Peyer's patch (tissue), 4 donors: ENCODE results near the gene SPEF2. TPM values are rescaled to one million over a fixed set of nuclear protein-coding genes. Genes with fewer than 3 reads are reported as not detected.

Experiments used
- DNase-seq, 3 donors: peaks; one replicate each; pipeline ENCODE4 v3.0.0-alpha.2; 2017 to 2019
- H3K27ac ChIP-seq, 4 donors: fragments of 200-600 bp; sonication (generic); one replicate each; pipeline ENCODE4 v1.5.1; 2016 to 2019
- H3K27me3 ChIP-seq, 2 donors: fragments of 200-600 bp; sonication (generic); one replicate each; pipeline ENCODE4 v1.5.1; 2019
- H3K36me3 ChIP-seq, 3 donors: fragments of 200-600 bp; sonication (generic); one replicate each; pipeline ENCODE4 v1.5.1; 2016 to 2019
- H3K4me1 ChIP-seq, 4 donors: fragments of 200-600 bp; sonication (generic); one replicate each; pipeline ENCODE4 v1.5.1; 2016 to 2019
- H3K4me3 ChIP-seq, 4 donors: fragments of 200-600 bp; sonication (generic); 1 replicate in 3 of 4; 2 replicates in 1 of 4; pipeline ENCODE4 v1.5.1; 2016 to 2019; ENCODE audit warnings: mild to moderate bottlenecking in 1 of 4
- H3K9me3 ChIP-seq, 4 donors: fragments of 200-600 bp; sonication (generic); one replicate each; pipeline ENCODE4 v1.5.1; 2016 to 2019; ENCODE audit warnings: mild to moderate bottlenecking in 1 of 4
- POLR2A ChIP-seq, 2 donors: fragments of 450-650 bp; IDR thresholded peaks; one replicate each; pipeline ENCODE4 v1.5.1; 2017; ENCODE audit warnings: antibody characterized with exemption in 2 of 2, mild to moderate bottlenecking in 2 of 2, moderate library complexity in 2 of 2
- total RNA-seq, 4 donors: library from RNA; depleted of rRNA; stranded (reverse); fragments of >200 nt; gene quantifications; one replicate each; pipeline ENCODE4 v1.1.0, GENCODE V29; 2016
- TF ChIP-seq, protein P1 (sequence below), 6 experiments: fragments of 450-650 bp in 4 of 6; fragments of 200-600 bp in 2 of 6; sonication (generic) in 1 of 6; IDR thresholded peaks; one replicate each; pipeline ENCODE4 v1.5.1; 2017 to 2019; ENCODE audit warnings: antibody characterized with exemption in 6 of 6, mild to moderate bottlenecking in 3 of 6, moderate library complexity in 1 of 6

Gene SPEF2
- total RNA-seq, 4 donors from 2014 or later: 2.5 to 8.8 (median 5.1) TPM

DNA sequence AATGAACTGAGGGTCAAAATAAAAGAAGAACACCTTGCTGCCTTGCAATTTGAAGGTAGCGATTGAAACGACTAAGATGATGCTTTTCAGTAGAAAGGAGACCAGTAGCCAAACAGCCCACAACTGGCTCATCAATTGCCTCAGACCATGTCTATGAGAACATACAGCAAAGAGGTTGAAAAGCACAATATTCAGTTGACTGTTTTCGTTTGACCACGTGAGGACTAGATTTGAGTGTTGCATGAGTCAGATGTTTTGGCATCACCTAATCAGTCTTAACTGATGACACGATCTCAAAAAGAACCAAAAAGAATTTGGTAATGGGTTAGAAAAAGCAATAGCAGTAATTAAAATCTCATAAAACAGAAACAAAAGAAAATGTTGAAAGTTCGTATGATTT lies 156.3 kb downstream of the SPEF2 start:
- no peaks in the 10 kb centered on the region for H3K36me3 ChIP-seq
- no peaks in the 10 kb centered on the region for H3K27me3 ChIP-seq
- no peak overlapping the region for H3K27ac ChIP-seq
- no peak for DNase-seq
- no peaks in the 10 kb centered on the region for H3K9me3 ChIP-seq
- no peak overlapping the region for H3K4me3 ChIP-seq
- no peak for TF ChIP-seq POLR2A (IDR thresholded peaks at IDR 0.05)
- TF ChIP-seq, protein P1, sequence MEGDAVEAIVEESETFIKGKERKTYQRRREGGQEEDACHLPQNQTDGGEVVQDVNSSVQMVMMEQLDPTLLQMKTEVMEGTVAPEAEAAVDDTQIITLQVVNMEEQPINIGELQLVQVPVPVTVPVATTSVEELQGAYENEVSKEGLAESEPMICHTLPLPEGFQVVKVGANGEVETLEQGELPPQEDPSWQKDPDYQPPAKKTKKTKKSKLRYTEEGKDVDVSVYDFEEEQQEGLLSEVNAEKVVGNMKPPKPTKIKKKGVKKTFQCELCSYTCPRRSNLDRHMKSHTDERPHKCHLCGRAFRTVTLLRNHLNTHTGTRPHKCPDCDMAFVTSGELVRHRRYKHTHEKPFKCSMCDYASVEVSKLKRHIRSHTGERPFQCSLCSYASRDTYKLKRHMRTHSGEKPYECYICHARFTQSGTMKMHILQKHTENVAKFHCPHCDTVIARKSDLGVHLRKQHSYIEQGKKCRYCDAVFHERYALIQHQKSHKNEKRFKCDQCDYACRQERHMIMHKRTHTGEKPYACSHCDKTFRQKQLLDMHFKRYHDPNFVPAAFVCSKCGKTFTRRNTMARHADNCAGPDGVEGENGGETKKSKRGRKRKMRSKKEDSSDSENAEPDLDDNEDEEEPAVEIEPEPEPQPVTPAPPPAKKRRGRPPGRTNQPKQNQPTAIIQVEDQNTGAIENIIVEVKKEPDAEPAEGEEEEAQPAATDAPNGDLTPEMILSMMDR (IDR thresholded peaks at IDR 0.05): no peak
- no peaks in the 10 kb centered on the region for H3K4me1 ChIP-seq

DNA sequence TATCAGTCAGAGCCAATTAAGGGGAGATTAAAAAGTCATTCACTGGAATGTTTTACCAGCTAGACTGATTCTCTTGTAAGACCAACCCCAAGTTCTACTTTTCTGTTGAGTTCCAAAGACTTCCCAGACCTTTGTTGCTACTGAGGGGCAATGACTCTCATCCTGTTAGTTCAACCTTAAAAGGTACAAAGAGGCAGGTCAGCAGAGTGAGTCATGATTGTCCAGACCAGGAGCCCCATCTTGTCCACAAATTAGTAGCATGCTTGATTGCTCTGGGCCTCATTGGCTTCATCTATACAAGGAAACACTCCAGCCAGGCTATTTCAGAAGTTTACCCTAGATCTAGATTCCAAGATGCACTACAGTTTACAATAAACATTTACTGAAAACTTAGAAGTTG lies 159.1 kb downstream of the SPEF2 start:
- no peak for DNase-seq
- H3K4me3 ChIP-seq: no peak overlapping the region

DNA sequence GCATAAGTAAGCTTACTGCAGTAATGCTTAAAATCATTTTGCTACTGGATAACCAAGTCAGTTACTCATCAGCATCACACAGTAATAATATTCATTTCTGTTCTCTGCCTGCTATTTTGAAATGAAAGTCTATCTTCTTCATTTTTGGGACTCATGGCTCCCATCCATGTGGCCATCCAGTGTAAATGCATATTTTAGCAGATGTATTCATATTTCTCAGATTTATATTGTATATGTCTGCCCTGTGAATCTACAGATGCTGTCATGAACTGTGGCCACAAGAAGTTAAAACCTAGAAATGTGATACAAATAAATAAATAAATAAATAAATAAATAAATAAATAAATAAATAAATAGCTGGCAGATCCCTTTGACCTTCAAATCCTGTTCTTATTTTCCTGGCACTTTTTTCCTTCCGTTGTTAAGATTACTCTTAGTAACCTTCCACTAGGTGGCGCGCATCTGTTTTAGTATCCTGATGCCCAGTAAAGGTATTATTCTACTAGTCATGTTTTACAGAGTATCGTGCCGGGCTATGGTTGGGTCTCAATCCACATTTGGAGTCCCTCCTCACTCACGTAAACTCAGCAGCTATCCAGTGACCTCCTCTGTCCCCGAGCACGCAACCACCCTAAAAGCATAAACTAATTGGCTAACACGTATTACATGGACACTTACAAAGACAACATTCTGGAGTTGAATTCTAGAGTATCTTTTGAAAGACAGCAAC lies 159.9 kb downstream of the SPEF2 start:
- peak in 2 of 3 donors; percentile 81 to 89 for DNase-seq
- Histone ChIP-seq H3K36me3 (no peaks in the 10 kb centered on the region), H3K27me3 (no peaks in the 10 kb centered on the region), H3K4me1 (no peaks in the 10 kb centered on the region), H3K4me3 (no peak overlapping the region), H3K27ac (peak overlapping the region in 2 of 4 donors; percentile 7 to 36), H3K9me3 (no peaks in the 10 kb centered on the region)
- TF ChIP-seq POLR2A (IDR thresholded peaks at IDR 0.05): no peak
- TF ChIP-seq, protein P1 (IDR thresholded peaks at IDR 0.05): peak in 5 of 6 experiments; percentile 23 to 62 (median 57)

More for the DNA sequence above, 159.1 kb downstream of the SPEF2 start:
- no peak for TF ChIP-seq POLR2A (IDR thresholded peaks at IDR 0.05)
- TF ChIP-seq, protein P1 (IDR thresholded peaks at IDR 0.05): no peak
- Histone ChIP-seq H3K27me3 (no peaks in the 10 kb centered on the region), H3K9me3 (no peaks in the 10 kb centered on the region), H3K36me3 (no peaks in the 10 kb centered on the region), H3K4me1 (no peaks in the 10 kb centered on the region), H3K27ac (no peak overlapping the region)

DNA sequence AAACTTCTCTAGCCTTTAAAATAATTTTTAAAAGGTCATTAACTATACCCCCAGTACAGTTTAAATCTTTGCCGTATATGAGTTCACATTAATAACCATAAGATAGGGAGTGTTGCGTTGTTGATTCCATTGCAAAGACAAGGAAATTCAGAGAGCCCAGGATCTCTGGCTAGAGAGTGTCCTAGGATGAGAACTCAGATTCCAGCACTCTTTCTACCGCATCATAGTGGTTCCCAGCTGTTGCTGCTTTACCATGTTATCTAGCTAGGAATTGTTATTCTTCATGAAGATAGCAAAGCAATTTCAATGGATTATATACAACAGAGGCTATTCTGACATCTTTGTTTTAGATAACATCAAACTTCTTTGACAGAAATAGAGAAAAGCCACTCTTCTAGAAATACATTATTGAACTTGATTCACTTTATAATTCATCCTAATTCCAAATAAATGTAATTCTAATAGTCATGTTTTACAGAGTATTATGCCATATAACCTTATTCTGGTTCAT lies 160.7 kb downstream of the SPEF2 start:
- Histone ChIP-seq H3K9me3 (no peaks in the 10 kb centered on the region), H3K27me3 (no peaks in the 10 kb centered on the region), H3K36me3 (no peaks in the 10 kb centered on the region), H3K4me3 (no peak overlapping the region), H3K4me1 (no peaks in the 10 kb centered on the region), H3K27ac (peak overlapping the region in 1 of 4 donors; percentile 7)
- no peak for TF ChIP-seq POLR2A (IDR thresholded peaks at IDR 0.05)
- TF ChIP-seq, protein P1 (IDR thresholded peaks at IDR 0.05): no peak
- no peak for DNase-seq

DNA sequence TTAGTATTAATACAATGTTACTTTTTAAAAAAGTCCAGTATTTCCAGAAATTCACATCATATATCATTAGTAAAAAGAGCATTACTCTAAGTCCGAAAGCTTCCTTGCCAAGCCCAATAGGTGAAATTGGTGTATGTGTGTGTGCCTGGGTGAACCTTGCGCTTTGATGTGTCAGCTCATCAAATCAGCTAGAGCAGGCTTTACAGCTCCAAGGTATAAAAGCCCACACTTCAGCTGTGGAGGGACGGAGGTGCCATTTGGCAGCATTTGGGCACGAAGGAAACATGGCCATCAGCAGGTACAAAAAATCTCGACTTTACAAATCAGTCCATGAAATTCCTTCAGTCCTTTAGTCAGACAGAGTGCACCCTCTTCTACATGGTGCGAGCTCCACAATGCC lies 162.6 kb downstream of the SPEF2 start:
- DNase-seq: peak in 1 of 3 donors; percentile 60
- no peaks in the 10 kb centered on the region for H3K4me1 ChIP-seq
- no peaks in the 10 kb centered on the region for H3K27me3 ChIP-seq
- H3K27ac ChIP-seq: peak overlapping the region; percentile 3 to 14 (median 10)
- H3K9me3 ChIP-seq: no peaks in the 10 kb centered on the region
- H3K36me3 ChIP-seq: no peaks in the 10 kb centered on the region
- no peak for TF ChIP-seq POLR2A (IDR thresholded peaks at IDR 0.05)
- TF ChIP-seq, protein P1 (IDR thresholded peaks at IDR 0.05): no peak
- H3K4me3 ChIP-seq: no peak overlapping the region
